ENCODE data around the gene SAPCD1. TPM values are rescaled to one million over a fixed set of nuclear protein-coding genes. Genes with fewer than 3 reads are reported as not detected.

Gene SAPCD1
- total and polyA plus RNA-seq, 2 donors from 2014 or later, result 6.5 to 6.8 TPM

DNA sequence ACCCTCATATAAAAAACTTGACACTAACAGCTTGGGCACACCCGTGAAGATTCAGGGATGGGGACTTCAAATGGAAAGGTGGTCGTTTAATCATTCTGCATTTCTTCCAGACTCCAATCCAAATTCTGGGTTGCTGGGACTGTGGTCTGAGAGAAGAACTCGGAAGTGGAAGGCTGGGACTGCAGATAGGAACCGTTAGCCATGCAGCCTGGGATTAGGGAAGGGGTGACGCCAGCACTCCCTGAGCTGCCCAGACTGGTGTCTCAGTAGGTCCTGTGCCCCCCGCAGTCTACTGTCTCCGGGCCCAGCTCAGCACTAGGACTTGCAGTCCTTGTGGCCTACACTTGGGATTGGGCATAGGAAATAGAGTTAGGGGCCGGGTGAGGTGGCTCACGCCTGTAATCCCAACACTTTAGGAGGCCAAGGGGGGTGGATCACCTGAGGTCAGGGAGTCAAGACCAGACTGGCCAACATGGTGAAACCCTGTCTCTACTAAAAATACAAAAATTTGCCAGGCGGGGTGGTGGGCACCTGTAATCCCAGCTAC lies 25.6 kb upstream of the SAPCD1 start:
- peak overlapping the region; percentile 90 to 99 (median 99) for H3K9ac ChIP-seq (ENCODE audit: low read length in 3 of 3)
- peaks cover 10 to 35% (median 32%) of the 10 kb centered on the region in 3 donors for H3K4me1 ChIP-seq (ENCODE audit: control insufficient read depth in 2 of 3, insufficient read depth in 2 of 3, low read depth in 1 of 3, low read length in 3 of 3)
- no peaks in the 10 kb centered on the region for H3K27me3 ChIP-seq (ENCODE audit: control insufficient read depth, insufficient read depth, low read length)
- FAIRE-seq, result no peak
- intact Hi-C loops (cut with DNase I), result no loop called here
- H3K9me3 ChIP-seq (ENCODE audit: control insufficient read depth in 2 of 3, insufficient read depth in 1 of 3, low read length in 3 of 3), result no peaks in the 10 kb centered on the region
- TF ChIP-seq, protein P1, sequence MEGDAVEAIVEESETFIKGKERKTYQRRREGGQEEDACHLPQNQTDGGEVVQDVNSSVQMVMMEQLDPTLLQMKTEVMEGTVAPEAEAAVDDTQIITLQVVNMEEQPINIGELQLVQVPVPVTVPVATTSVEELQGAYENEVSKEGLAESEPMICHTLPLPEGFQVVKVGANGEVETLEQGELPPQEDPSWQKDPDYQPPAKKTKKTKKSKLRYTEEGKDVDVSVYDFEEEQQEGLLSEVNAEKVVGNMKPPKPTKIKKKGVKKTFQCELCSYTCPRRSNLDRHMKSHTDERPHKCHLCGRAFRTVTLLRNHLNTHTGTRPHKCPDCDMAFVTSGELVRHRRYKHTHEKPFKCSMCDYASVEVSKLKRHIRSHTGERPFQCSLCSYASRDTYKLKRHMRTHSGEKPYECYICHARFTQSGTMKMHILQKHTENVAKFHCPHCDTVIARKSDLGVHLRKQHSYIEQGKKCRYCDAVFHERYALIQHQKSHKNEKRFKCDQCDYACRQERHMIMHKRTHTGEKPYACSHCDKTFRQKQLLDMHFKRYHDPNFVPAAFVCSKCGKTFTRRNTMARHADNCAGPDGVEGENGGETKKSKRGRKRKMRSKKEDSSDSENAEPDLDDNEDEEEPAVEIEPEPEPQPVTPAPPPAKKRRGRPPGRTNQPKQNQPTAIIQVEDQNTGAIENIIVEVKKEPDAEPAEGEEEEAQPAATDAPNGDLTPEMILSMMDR (IDR thresholded peaks at IDR 0.05; ENCODE audit: borderline replicate concordance, extremely low read depth, insufficient read depth), result no peak
- peak in 1 of 5 donors; percentile 74 for DNase-seq
- H3K4me3 ChIP-seq (ENCODE audit: low read length in 3 of 3), result peak overlapping the region; percentile 93 to 100 (median 98)
- H3K27ac ChIP-seq (ENCODE audit: low read depth in 2 of 2, low read length in 2 of 2), result peak overlapping the region; percentile 98 to 99
- H3K36me3 ChIP-seq (ENCODE audit: control insufficient read depth in 2 of 3, insufficient read depth in 3 of 3, low read length in 3 of 3), result peaks cover 1 to 19% (median 10%) of the 10 kb centered on the region in 3 donors

DNA sequence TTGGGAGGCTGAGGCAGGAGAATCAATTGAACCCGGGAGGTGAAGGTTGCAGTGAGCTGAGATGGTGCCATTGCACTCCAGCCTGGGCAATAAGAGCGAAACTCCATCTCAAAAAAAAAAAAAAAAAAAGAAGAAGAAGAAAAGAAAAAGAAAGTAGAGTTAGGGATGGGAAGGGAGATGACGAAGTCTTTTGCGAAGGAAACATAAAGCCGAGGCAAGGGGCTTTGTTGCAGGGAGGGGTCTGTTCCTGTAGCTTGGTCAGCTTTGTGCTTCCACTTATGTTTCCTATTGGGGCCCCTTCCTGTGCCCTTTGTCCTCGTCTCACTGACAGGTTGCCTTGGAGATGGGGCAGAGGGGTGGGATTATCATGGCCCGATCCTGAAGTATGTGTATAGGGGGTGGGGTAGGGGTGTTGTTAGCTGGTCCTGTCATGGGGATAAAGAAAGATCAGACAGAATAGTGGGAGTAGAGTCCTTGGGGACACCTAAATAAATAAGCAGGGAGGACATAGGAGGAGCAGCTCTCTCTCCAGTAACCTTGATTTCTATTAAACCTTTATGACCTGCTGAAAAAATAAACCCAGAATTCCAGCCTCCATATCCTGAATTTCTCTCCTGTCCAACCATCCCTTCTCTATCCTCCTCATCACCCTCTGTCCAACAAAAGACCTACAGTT lies 25.0 kb upstream of the SAPCD1 start:
- intact Hi-C loops (cut with DNase I), result no loop called here
- no peak for FAIRE-seq

DNA sequence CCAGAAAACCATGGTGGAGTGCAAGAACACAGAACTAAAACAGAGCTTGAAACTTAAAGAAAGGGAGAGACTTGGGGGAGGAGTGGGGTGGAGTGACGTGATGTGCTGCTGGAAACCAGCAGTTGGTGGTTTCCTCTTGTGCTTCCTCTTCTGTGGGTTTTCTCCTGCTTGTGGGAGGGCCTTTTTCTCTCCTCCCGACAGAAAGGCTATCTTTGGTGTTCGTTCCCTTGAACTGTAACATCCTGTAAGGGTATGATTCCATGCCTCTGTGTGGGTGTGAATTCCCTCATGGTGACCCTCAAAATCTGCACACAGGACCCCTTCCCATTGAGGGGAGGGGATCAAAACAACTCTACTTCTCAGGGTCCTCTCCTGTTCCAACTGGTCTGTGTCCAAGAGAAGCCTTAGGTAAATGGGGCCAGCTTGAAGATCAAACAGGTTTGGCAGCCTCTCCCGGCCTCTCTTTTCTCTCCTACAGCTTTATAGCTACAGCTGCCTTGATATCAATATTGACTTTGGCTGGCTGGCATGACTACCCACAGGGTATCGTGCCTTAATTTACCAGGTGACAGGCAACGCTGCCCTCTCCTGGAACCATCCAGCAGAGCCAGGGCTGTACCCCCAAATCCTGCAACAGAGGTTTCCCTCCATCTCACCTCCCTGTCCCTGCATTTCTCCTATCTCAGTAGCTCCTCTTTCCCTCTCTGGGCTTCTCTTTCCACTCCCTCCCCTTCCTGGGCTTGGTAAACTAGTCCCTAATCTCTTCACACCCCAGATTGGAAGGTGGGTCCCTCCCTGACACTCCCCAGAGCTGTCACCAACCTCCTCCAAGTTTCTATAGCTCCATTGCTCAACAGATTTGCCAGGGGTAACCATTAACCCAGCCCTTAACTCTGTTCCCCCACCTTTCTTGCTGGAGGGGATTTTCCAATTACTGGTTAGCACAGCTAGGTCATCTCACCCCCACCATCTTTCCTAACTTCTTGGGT lies 24.2 kb upstream of the SAPCD1 start:
- Histone ChIP-seq H3K4me3 (ENCODE audit: low read length in 3 of 3) (peak overlapping the region; percentile 12 to 47 (median 35)), H3K9ac (ENCODE audit: low read length in 3 of 3) (peak overlapping the region in 2 of 3 donors; percentile 31 to 62), H3K36me3 (ENCODE audit: control insufficient read depth in 2 of 3, insufficient read depth in 3 of 3, low read length in 3 of 3) (peaks cover 0 to 7% (median 2%) of the 10 kb centered on the region in 3 donors), H3K9me3 (ENCODE audit: control insufficient read depth in 2 of 3, insufficient read depth in 1 of 3, low read length in 3 of 3) (no peaks in the 10 kb centered on the region), H3K27ac (ENCODE audit: low read depth in 2 of 2, low read length in 2 of 2) (peak overlapping the region; percentile 87 to 92), H3K27me3 (ENCODE audit: control insufficient read depth, insufficient read depth, low read length) (no peaks in the 10 kb centered on the region), H3K4me1 (ENCODE audit: control insufficient read depth in 2 of 3, insufficient read depth in 2 of 3, low read depth in 1 of 3, low read length in 3 of 3) (peaks cover 10 to 34% (median 32%) of the 10 kb centered on the region in 3 donors)
- peak; percentile 46 to 93 (median 78) for DNase-seq
- FAIRE-seq, result no peak
- TF ChIP-seq, protein P1 (IDR thresholded peaks at IDR 0.05; ENCODE audit: borderline replicate concordance, extremely low read depth, insufficient read depth), result no peak
- intact Hi-C loops (cut with DNase I), result no loop called here

More for the DNA sequence above, 25.0 kb upstream of the SAPCD1 start:
- Histone ChIP-seq H3K4me3 (ENCODE audit: low read length in 3 of 3) (peak overlapping the region in 2 of 3 donors; percentile 12 to 47), H3K27me3 (ENCODE audit: control insufficient read depth, insufficient read depth, low read length) (no peaks in the 10 kb centered on the region), H3K4me1 (ENCODE audit: control insufficient read depth in 2 of 3, insufficient read depth in 2 of 3, low read depth in 1 of 3, low read length in 3 of 3) (peaks cover 10 to 34% (median 32%) of the 10 kb centered on the region in 3 donors), H3K9me3 (ENCODE audit: control insufficient read depth in 2 of 3, insufficient read depth in 1 of 3, low read length in 3 of 3) (no peaks in the 10 kb centered on the region), H3K36me3 (ENCODE audit: control insufficient read depth in 2 of 3, insufficient read depth in 3 of 3, low read length in 3 of 3) (peaks cover 2 to 13% (median 4%) of the 10 kb centered on the region in 3 donors), H3K9ac (ENCODE audit: low read length in 3 of 3) (peak overlapping the region in 1 of 3 donors; percentile 62), H3K27ac (ENCODE audit: low read depth in 2 of 2, low read length in 2 of 2) (peak overlapping the region; percentile 87 to 92)
- TF ChIP-seq, protein P1 (IDR thresholded peaks at IDR 0.05; ENCODE audit: borderline replicate concordance, extremely low read depth, insufficient read depth), result no peak
- DNase-seq, result peak; percentile 12 to 94 (median 92)
